Activated T-cell treated with anti-CD3 and anti-CD28 coated beads for 4 hours (primary cell): ENCODE results near the gene EPN1.

Experiments
- DNase-seq: peaks from one replicate; pipeline ENCODE4 v3.0.0-alpha.2; 2020

Gene EPN1

GRCh38 chr19:55646889-55647731 lies 27.9 kb upstream of the EPN1 start:
- no peak for DNase-seq

GRCh38 chr19:55647732-55648584 lies 27.1 kb upstream of the EPN1 start, which contains the start of gene CCDC106:
TSS of gene CCDC106 (plus strand) at chr19:55648212. CDS start at chr19:55649047, 835 bp downstream.
- peak; percentile 56 for DNase-seq

GRCh38 chr19:55648585-55649267 lies 26.3 kb upstream of the EPN1 start:
- no peak for DNase-seq

- no peak for DNase-seq
These were observed 25.5 kb upstream of the EPN1 start for GRCh38 chr19:55649268-55650125.

GRCh38 chr19:55650126-55650557 lies 24.9 kb upstream of the EPN1 start:
- DNase-seq = no peak

- DNase-seq = no peak
These were observed 24.3 kb upstream of the EPN1 start for GRCh38 chr19:55650602-55651230.

GRCh38 chr19:55651236-55651635 lies 23.8 kb upstream of the EPN1 start:
- DNase-seq = no peak

GRCh38 chr19:55652311-55653128 lies 22.5 kb upstream of the EPN1 start:
- DNase-seq = no peak

GRCh38 chr19:55653651-55654322 lies 21.2 kb upstream of the EPN1 start:
- peak; percentile 98 for DNase-seq

GRCh38 chr19:55654323-55654867 lies 20.6 kb upstream of the EPN1 start:
- DNase-seq = peak; percentile 95

- peak; percentile 95 for DNase-seq
These were observed 20.0 kb upstream of the EPN1 start, which contains the start of gene U2AF2 for GRCh38 chr19:55654868-55655647. TSS of gene U2AF2 (plus strand) at chr19:55655035. CDS start at chr19:55655105, 70 bp downstream.

- no peak for DNase-seq
These were observed 19.4 kb upstream of the EPN1 start for GRCh38 chr19:55655648-55656040.

- no peak for DNase-seq
These were observed 18.5 kb upstream of the EPN1 start for GRCh38 chr19:55656552-55656951.

GRCh38 chr19:55656988-55657747 lies 17.9 kb upstream of the EPN1 start:
- DNase-seq = no peak

- DNase-seq = no peak
These were observed 16.1 kb upstream of the EPN1 start for GRCh38 chr19:55658846-55659459.

- no peak for DNase-seq
These were observed 15.2 kb upstream of the EPN1 start for GRCh38 chr19:55659822-55660221.

GRCh38 chr19:55660404-55660803 lies 14.6 kb upstream of the EPN1 start:
- DNase-seq = no peak

GRCh38 chr19:55660991-55661390 lies 14.0 kb upstream of the EPN1 start:
- DNase-seq = no peak
